HG02970 (cell line): ENCODE data around the gene ERICH3.

Experiments used
- ATAC-seq: cut with Tn5 transposase; IDR thresholded peaks from one replicate; pipeline ENCODE4 v1.9.1; 2021; ENCODE audit warnings: mild to moderate bottlenecking, moderate library complexity, moderate number of reproducible peaks; ENCODE audit not compliant: unreplicated experiment, low FRiP score

Gene ERICH3, protein sequence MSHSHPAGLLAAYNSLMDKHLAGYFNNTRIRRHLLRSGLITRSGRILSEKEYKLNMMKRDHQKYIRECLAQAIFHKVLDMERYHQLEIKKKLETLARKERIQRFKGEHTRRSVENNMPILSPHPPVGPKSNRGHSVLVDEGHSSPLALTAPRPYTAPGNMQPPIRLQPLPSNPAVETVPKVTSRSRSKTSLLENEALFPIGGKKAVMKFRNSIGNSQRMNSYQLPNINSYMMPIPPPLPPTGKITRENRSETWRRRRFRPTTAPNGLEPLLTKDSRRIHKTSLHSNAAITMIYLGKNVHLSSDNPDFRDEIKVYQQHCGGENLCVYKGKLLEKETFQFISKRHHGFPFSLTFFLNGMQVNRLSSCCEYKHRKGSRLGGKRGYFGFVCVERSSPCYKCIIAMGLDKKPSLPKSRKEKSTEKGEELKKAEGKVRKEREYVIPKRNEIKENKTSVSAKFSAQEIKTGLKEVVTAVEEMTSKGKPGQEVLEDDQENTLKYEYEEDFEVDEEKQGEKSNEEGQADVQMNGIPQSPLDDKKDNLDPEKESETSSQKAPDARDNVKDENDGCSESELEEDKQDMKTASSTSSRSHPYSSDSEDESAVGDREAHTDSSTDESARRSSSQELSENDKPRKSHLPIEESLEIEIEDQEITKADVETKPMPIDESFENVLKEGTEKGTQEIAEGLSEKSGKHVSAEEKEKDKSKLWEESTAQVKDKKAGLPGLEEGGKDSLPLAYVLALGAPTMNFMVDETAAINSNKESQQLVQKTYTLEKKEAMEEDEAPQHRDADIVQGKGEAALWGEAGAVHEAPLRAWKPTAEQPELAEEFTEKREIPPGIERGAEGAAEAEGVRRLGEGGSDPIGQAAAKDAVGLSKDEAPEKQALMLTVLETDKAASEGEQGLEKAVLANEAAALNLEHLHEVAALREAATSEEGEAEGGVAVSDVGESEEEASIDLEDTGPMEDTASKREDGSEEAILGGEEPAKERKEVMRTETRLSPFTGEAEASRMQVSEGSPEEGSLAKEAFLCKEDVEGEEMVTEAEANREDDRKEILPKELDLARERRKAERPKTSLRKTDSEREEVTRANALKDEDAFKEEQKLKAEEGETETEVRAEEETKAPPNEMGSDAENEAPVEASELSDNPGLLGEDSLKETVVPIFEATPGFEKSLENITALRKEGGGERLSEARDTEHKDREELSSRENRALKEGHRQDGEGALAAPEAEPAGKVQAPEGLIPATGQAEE (N-terminal part only)

DNA sequence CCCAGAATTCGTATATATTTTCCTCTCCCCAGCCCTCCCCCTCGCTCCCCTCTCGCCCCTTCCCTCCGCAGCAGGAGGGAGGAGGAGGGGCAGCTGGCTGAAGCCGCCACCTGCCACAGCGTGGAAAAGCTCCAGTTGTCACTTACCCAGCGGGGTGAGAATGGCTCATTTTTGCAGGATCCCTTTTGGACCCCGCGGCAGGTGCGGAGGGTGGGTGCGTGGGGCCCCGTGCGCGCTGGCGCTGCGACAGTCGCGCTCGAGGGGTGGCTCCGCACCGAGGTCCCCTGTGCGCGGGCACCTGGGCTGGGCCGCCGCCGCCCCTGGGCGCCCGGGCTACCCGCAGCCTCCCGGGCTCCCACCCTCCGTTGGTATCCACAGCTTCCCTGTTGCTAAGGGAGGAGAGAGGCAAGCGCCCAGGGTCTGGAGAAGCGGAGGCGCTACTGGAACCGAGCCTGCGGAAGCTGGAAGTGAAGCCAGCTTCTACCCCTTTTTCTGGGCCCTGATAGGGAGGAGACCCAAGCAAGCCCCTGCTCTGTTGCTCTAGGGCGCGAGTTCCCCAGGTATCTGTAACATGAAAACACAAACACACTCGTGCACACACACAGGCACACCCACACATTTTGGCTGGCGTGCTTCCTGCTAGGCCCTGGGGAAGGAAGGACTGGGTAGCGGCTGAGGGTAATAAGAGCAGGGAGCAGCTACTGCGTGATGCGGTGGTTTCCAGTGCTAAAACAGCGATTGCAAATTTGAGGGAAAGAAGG, at the start of gene ERICH3:
TSS of gene ERICH3 (minus strand) at position 442 of the 761 bp plus-strand sequence. CDS start at position 169, 273 bp downstream.
- ATAC-seq, result no peak

DNA sequence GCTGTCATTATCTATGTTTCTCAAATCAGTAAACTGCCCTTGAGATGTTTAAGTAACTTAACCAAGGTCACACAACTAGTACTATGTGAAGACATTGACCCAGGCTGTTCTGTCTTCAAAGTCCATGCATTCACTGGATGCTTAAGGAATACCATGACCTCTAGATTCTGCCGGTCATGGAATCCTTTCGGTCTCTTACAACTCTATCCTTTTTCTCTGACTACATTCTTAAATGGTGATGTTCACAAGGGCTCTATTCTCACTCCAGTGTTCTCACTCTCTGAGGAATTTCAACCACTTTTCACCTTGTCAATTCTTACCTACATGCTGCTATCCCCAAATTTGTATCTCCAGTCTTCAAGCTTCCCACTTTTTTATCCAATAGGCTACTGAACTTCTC, 44.0 kb upstream of the ERICH3 start:
- no peak for ATAC-seq

GRCh38 chr1:74716822-74717221, 43.2 kb upstream of the ERICH3 start:
- ATAC-seq, result no peak

DNA sequence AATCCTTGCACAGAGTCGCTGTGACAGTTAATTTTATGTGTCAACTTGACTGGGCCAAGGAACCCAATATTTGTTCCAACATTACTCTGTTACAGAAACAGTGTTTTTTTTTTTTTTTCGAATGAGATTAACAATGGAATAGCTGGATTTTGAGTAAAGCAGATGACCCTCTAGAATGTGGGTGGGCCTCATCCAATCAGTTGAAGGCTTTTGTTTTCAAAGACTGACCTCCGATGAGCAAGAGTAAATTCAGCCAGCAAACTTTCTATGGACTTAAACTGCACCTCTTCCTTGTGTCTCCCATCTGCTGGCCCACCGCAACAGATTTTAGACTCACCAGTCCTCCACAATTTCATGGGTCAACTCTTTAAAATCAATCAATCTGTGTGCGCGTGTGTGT, 42.2 kb upstream of the ERICH3 start:
- no peak for ATAC-seq

- ATAC-seq, result no peak
These were observed 41.6 kb upstream of the ERICH3 start for GRCh38 chr1:74715236-74715502.

- ATAC-seq, result no peak
These were observed 41.0 kb upstream of the ERICH3 start for GRCh38 chr1:74714429-74715235.

DNA sequence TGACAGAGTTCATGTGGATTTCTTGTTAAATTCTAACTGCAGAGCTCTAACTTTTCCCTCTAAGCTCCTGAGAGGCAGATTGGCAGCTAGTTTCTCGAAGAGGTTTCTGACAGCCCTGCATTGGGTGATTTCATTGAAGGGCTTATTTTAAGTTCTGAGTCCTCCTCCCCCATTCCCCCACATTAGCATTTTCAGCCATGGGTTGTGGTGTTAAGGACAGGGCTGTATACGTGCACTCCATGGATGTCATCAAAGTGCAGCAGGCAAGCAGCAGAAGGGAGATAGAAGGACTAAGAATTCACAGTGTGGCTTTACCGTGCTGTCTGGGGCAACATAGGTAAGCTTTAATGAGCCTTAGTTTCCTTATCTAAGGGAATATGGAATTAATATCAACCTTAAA, 40.3 kb upstream of the ERICH3 start:
- ATAC-seq, result no peak

GRCh38 chr1:74712881-74713280, 39.3 kb upstream of the ERICH3 start:
- no peak for ATAC-seq

DNA sequence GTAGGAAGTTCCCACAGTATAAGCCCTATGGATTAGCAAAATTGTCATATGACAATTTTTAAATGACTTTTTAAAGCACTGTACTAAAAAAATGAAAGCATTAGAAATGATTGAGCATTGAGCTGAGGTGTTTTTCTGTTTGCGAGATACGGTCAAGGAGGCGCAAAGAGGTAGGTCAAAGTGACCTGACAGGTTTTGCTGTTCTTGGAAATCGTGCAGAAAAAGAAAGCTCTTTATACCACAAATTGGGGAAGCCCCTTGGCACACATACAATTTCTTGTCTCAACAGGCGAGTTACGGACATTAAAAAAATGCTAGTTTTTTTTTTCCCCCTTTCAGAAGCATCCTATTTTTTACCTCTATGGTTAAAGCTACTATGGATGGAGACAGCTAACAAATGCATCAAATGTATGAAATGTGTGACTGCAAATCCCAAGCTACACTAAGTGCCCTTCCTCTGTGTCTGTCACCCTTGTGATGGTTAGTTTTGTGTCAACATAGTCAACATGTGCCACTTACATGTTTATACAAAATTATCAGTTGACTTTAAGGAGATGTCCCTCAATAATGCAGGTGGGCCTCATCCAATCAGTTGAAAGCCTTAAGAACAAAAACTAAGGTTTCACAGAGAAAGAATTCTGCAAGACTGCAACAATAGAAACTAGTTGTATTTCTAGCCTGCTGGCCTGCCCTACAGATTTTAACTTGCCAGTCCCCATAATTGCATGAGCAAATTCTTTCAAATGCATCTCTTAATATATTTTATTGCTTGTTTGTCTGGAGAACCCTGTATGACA, 30.0 kb upstream of the ERICH3 start:
- no peak for ATAC-seq

GRCh38 chr1:74699331-74699730, 25.7 kb upstream of the ERICH3 start:
- ATAC-seq, result no peak

- no peak for ATAC-seq
These were observed 24.2 kb upstream of the ERICH3 start for GRCh38 chr1:74697832-74698231.

GRCh38 chr1:74693473-74693872, 19.9 kb upstream of the ERICH3 start:
- ATAC-seq, result no peak

DNA sequence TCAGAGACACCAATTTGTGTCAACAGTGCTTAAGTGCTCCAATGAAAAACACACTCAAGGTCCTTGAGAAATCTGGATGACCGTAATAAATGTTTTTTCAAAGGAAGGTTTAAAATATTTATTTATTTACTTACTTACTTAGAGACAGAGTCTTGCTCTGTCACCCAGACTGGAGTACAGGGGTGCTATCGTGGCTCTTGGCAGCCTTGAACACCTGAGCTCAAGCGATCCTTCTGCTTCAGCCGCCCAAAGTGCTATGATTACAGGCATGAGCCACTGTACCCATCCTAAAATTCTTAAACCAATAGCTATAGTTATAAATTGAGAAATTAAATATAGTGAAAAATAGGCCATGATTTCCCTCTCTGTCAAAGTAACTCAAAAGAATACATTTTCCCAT, 17.3 kb upstream of the ERICH3 start:
- ATAC-seq, result no peak

DNA sequence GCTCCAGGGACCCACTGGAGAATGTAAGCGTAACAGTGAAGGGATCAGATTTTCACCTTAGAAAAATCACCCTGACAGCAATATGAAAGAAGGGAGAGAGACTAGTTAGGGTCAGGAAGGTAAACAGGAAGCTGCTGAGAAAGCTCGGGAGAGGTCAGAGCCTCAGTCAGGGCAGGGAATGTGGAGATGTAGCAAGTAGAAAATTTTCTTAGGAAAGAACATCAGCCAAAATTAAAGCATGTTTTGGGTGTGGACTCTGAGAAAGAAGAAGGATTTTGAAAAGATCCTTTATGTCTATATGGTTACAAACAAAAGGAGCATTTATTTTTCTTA, 16.7 kb upstream of the ERICH3 start:
- no peak for ATAC-seq

DNA sequence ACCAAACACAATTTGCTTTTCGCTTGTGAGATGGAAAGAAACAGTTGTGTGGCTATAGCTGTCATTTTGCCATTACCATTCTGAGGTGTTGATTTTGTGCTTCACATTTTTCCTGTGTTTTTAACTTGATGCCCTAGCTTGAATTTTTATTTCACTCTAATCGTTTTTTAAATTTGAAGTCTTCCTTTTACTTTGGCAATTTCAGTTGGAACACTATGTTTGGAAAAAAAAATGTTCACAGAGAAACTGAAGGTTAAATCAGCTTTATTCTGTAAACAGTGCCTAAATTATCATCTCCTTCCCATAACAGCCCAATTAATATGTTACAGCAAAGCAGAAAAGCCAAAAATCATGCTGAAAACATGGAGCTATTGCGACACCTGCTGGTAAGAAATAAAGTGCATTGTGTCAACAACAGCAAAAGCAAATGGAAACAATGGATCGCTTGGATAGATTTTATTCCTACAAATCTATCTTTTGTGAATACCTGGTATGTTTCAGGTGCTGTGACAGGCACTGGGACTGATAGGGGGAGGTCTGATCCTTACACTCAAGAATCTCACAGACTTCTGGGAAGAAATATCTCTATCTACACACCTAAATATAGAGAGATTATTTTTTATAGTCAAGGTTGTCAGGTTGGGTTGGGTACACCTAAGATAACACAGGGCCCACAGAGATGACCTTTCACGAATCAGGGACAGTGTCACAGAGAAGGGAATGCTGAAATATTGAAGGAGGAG, 16.2 kb upstream of the ERICH3 start:
- no peak for ATAC-seq

DNA sequence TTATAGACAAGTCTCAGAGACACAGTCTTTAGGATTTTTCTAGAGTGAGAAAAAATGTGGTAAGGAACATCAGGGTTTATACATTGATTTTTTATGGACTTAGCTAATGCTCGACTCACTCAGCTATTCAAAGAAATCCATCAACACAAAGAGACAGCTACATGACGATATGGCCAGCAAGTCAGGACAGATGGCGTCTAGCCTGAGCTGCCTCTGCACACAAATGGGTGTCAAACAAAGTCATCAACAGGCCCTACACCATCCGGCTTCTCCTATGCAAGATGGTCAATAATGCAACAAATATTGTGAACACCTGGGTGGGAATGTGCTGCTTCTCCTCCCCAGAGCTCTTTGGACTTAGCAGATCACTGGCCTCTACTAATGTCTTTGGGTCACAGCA, 13.3 kb upstream of the ERICH3 start:
- ATAC-seq, result no peak

GRCh38 chr1:74684301-74684700, 10.7 kb upstream of the ERICH3 start:
- no peak for ATAC-seq

DNA sequence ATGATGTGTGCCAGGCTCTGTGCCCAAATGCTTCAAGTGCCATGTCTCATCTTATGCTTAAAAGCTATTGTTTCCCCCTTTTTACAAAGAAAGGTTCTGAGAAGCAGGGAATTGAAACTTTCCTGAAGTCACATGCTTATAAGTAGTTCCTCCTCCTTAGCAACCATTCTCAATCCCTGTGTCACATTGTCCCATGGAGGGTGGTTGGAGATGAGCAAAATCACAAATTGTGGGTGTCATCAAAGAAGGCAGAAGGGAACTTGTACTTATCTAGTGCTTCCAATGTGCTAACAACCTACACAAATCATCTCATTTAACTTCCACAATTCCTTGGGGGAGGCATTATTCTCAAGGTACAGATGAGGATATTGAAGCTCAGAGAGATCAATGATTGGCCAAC, 10.1 kb upstream of the ERICH3 start:
- ATAC-seq, result no peak
